Measurements from ENCODE around the gene PNMA6E. TPM values are rescaled to one million over a fixed set of nuclear protein-coding genes. Genes with fewer than 3 reads are reported as not detected.

The PNMA6E gene
- total RNA-seq, 1 donor from 2014 or later, result not detected

DNA sequence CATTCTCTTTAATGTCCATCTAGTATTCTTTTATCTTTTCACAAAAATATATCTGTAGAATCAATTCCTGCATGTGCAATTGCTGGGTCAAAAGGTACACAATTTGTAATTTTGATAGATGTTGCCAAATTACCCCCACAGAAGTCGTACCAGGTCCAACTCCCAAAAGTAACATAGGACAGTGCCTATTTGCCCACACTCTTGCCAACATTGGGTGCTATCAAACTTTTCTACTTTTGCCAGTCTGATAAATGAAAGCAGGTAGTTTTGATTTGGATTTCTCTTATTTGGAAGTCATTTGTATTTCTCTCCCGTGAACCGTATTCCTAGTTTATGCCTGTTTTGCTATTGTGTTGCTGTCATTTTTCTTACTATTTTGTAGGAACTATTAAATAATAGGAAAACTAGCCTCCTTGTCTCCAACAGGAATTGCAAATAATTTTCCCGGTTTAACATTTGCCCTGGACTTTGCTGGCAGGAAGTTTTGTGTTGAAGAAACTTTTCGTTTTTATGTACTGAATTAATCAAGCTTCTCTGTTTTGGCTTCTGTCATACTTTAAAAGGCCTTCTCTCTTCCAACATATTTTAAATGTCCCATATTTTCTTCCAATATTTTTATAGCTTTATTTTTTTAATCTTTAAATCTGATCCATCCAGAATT is 34.1 kb downstream of the PNMA6E start:
- no peak overlapping the region for H3K4me3 Mint-ChIP-seq
- peaks cover 13% of the 10 kb centered on the region for H3K4me1 Mint-ChIP-seq (ENCODE audit: low read depth)
- H3K27ac Mint-ChIP-seq, result no peak overlapping the region
- H3K36me3 Mint-ChIP-seq (ENCODE audit: low read depth), result no peaks in the 10 kb centered on the region
- H3K27me3 Mint-ChIP-seq (ENCODE audit: insufficient read depth), result peaks cover 2% of the 10 kb centered on the region
- intact Hi-C loops (cut with micrococcal nuclease), result no loop called here
- no peak for DNase-seq (ENCODE audit: low spot score)
- no peaks in the 10 kb centered on the region for H3K9me3 Mint-ChIP-seq

DNA sequence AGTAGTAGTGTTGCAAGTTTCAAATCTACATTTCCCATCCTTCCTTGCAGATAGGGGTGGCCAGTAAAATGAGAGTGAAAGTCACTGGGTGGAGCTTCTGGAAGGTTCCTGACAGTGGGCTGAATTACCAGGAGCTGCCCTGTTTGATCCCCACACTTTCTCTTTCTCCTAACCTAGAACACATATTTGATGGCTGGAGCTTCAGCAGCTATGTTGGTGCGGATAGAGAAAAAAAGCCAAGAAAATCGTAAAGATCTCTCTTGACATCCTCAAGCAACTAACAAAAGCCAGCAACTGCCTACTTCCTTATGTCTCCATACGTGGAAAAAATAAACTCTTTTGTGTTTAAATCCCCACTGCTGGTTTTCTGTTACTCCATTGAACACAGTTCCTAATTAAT is 35.0 kb downstream of the PNMA6E start:
- Mint-ChIP-seq H3K27ac (no peak overlapping the region), H3K36me3 (ENCODE audit: low read depth) (no peaks in the 10 kb centered on the region), H3K9me3 (no peaks in the 10 kb centered on the region), H3K27me3 (ENCODE audit: insufficient read depth) (peaks cover 2% of the 10 kb centered on the region), H3K4me1 (ENCODE audit: low read depth) (peaks cover 13% of the 10 kb centered on the region), H3K4me3 (no peak overlapping the region)
- DNase-seq (ENCODE audit: low spot score), result no peak
- intact Hi-C loops (cut with micrococcal nuclease), result no loop called here

DNA sequence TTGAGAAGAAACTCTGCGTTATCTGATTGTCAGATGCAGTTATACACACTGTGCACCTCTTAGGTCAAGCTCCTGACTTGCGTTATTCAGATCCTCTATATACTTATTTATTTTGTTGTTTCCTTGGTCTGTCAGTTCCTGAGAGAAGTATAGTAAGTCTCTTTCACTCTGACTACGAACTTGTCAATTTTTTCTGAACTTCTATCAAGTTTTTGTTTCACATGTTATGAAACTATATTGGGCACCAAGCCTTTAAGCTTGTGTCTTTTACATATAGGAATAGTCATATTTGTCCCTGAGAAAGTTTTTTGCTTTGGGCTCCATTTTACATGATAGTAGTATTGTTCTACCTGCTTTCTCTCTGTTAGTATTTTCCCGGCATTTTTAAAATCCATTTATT is 35.5 kb downstream of the PNMA6E start:
- DNase-seq (ENCODE audit: low spot score), result no peak
- H3K9me3 Mint-ChIP-seq, result no peaks in the 10 kb centered on the region
- peaks cover 11% of the 10 kb centered on the region for H3K4me1 Mint-ChIP-seq (ENCODE audit: low read depth)
- no peaks in the 10 kb centered on the region for H3K36me3 Mint-ChIP-seq (ENCODE audit: low read depth)
- peaks cover 2% of the 10 kb centered on the region for H3K27me3 Mint-ChIP-seq (ENCODE audit: insufficient read depth)
- intact Hi-C loops (cut with micrococcal nuclease), result no loop called here
- H3K27ac Mint-ChIP-seq, result no peak overlapping the region
- no peak overlapping the region for H3K4me3 Mint-ChIP-seq

DNA sequence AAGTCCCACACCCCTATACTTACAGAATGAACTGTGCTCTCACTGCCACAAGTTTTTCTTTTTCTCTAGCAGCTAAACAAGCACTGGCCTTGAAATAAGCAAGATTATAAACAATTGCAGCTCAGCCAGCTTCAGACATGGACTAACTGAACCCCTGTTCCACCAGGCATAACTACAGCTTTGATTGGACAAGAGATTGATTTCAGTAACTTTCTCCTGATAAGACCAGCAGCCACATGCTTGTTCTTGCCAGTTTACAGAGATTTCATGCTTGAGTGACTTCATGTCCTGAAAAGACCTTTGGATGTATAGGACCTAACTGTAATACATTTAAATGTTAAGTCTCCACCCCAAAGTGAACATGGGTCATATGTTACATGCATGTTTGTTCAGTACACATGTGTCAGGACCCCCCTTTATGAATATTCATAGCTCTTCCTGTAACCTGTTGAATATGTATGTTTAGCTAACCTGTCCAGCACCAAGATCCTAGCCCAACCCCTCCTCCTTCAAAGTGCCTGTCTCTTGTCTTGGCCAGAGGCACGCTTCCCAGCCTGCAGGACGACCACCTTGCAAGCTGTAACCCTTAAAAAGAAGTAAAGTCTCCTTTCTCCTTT is 39.3 kb downstream of the PNMA6E start:
- intact Hi-C loops (cut with micrococcal nuclease), result no loop called here
- Mint-ChIP-seq H3K9me3 (peaks cover 12% of the 10 kb centered on the region), H3K4me1 (ENCODE audit: low read depth) (peaks cover 8% of the 10 kb centered on the region), H3K4me3 (no peak overlapping the region), H3K27ac (no peak overlapping the region), H3K36me3 (ENCODE audit: low read depth) (peaks cover 8% of the 10 kb centered on the region), H3K27me3 (ENCODE audit: insufficient read depth) (peaks cover 2% of the 10 kb centered on the region)
- DNase-seq (ENCODE audit: low spot score), result no peak

DNA sequence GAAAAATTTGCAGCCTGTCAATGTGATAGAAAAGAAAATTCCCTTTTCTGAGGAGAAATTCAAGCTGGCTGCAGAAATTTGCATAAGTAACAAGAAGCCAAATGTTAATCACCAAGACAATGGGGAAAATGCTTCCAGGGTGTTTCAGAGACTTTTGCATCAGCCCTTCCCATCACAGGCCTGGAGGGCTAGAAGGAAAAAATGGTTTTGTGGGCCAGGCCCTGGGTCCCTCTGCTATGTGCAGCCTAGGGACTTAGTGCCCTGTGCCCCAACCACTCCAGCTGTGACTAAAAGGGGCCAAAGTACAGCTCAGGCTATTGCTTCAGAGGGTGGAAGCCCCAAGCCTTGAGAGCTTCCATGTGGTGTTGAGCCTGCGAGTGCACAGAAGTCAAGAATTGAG is 43.3 kb downstream of the PNMA6E start:
- H3K36me3 Mint-ChIP-seq (ENCODE audit: low read depth), result peaks cover 11% of the 10 kb centered on the region
- H3K9me3 Mint-ChIP-seq, result peaks cover 12% of the 10 kb centered on the region
- peaks cover 2% of the 10 kb centered on the region for H3K27me3 Mint-ChIP-seq (ENCODE audit: insufficient read depth)
- no peak overlapping the region for H3K4me3 Mint-ChIP-seq
- intact Hi-C loops (cut with micrococcal nuclease), result no loop called here
- no peaks in the 10 kb centered on the region for H3K4me1 Mint-ChIP-seq (ENCODE audit: low read depth)
- DNase-seq (ENCODE audit: low spot score), result no peak
- no peak overlapping the region for H3K27ac Mint-ChIP-seq

DNA sequence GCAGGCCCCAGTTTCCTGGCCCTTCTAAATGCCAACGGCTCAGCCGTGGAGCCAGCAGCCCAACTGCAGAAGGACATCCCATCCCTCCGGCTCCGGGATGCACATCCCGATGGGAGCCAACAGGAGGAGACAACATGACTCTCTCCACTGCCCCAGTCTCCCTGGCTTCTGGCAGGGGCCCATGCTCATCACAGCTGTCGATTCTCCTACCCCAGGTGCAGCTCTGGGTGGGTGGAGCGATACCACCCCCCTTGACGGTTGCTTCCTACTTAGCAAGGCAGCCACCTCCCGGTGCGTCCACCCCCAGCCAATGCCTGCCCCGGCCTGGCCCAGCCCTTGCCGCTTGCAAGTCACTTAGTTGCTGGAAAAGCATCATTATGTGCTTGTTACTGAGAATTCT is 47.7 kb downstream of the PNMA6E start:
- Mint-ChIP-seq H3K36me3 (ENCODE audit: low read depth) (peaks cover 19% of the 10 kb centered on the region), H3K9me3 (peaks cover 6% of the 10 kb centered on the region), H3K27ac (no peak overlapping the region), H3K4me3 (no peak overlapping the region), H3K27me3 (ENCODE audit: insufficient read depth) (no peaks in the 10 kb centered on the region), H3K4me1 (ENCODE audit: low read depth) (no peaks in the 10 kb centered on the region)
- intact Hi-C loops (cut with micrococcal nuclease), result no loop called here
- DNase-seq (ENCODE audit: low spot score), result no peak

DNA sequence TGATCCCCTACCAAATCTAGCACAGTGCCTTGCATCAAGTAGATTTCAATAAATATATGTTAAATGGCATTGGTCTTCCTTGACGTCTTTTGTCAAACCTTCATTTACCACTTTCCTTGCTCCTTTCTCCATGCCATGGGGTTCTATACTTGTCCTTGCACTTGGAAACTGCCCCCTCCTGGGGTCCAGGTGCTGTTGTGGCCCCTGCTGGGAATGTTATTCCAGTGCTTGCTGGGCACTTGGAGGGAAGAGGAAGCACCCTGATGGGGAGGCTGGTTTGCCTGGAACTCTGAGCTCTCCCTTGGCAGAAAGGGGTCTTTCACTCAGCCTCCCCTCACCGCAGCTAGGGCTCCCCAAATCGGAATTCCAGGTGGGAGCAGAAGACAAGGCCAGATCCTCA is 48.3 kb downstream of the PNMA6E start:
- no peak overlapping the region for H3K27ac Mint-ChIP-seq
- H3K4me1 Mint-ChIP-seq (ENCODE audit: low read depth), result no peaks in the 10 kb centered on the region
- H3K9me3 Mint-ChIP-seq, result peaks cover 6% of the 10 kb centered on the region
- H3K4me3 Mint-ChIP-seq, result no peak overlapping the region
- intact Hi-C loops (cut with micrococcal nuclease), result no loop called here
- peaks cover 19% of the 10 kb centered on the region for H3K36me3 Mint-ChIP-seq (ENCODE audit: low read depth)
- DNase-seq (ENCODE audit: low spot score), result no peak
- H3K27me3 Mint-ChIP-seq (ENCODE audit: insufficient read depth), result no peaks in the 10 kb centered on the region

DNA sequence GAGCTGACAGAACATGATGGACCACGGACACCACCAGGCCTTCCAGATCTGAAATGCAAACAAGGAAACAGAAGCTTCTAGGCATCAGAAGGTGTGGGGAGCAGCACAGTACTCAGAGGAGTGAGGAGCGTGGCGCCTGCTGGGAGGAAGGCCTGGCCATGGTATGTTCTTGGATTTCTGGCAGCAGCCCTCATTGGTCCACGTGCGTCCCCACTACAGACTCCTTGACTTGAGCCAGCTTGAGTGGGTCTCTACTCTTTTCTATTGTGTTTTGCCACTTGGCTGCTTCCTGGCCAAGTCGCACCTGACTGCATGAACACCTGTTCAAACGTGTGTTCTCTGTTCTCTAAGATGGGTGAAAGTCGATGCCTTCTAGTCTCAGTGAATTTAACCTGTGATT is 49.2 kb downstream of the PNMA6E start:
- no peak overlapping the region for H3K4me3 Mint-ChIP-seq
- H3K27ac Mint-ChIP-seq, result no peak overlapping the region
- DNase-seq (ENCODE audit: low spot score), result no peak
- peaks cover 15% of the 10 kb centered on the region for H3K36me3 Mint-ChIP-seq (ENCODE audit: low read depth)
- intact Hi-C loops (cut with micrococcal nuclease), result no loop called here
- H3K27me3 Mint-ChIP-seq (ENCODE audit: insufficient read depth), result no peaks in the 10 kb centered on the region
- no peaks in the 10 kb centered on the region for H3K9me3 Mint-ChIP-seq
- H3K4me1 Mint-ChIP-seq (ENCODE audit: low read depth), result no peaks in the 10 kb centered on the region

DNA sequence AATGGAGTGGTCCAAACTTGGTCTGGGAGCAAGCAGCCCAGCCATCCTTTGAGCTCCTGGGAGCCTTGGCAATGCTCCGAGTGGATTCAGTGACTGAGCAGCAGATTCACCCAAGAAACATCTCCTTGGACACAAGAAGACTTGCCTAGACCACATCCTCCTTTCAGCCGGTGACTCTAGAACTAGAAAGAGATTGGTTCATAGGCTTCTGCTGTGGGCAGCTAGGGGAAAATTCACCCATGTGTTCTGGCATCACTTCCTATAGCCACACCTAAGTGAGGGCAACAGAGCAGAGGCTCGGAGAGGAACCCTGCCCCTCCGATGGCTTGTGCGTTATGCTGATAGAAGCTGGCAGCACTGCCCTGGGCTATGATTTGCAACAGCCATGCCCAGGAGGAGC is 51.2 kb downstream of the PNMA6E start:
- no peaks in the 10 kb centered on the region for H3K4me1 Mint-ChIP-seq (ENCODE audit: low read depth)
- H3K27me3 Mint-ChIP-seq (ENCODE audit: insufficient read depth), result no peaks in the 10 kb centered on the region
- no peak overlapping the region for H3K4me3 Mint-ChIP-seq

DNA sequence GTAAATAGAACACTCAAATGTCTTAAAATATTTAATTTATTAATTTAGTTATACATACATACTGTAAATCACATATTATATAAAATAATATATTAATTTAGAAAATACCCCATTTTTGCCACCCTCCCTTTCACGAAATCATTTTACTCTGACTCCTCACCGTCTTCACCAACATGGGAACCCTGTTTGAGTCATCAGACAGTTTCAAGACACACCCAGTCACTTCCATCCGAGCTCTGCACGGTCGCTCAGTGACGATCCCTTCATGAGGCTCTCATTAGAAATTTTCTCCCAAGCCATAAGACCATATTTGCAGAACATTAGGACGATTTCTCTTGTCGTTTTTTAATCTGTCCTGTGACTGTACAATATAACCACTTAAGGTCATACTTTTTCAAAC is 52.7 kb downstream of the PNMA6E start:
- no peak overlapping the region for H3K4me3 Mint-ChIP-seq
- no peak for DNase-seq (ENCODE audit: low spot score)
- no peaks in the 10 kb centered on the region for H3K9me3 Mint-ChIP-seq
- H3K27ac Mint-ChIP-seq, result no peak overlapping the region
- H3K36me3 Mint-ChIP-seq (ENCODE audit: low read depth), result peaks cover 30% of the 10 kb centered on the region
- H3K27me3 Mint-ChIP-seq (ENCODE audit: insufficient read depth), result no peaks in the 10 kb centered on the region
- peaks cover 8% of the 10 kb centered on the region for H3K4me1 Mint-ChIP-seq (ENCODE audit: low read depth)
- intact Hi-C loops (cut with micrococcal nuclease), result no loop called here

More for the DNA sequence above, 51.2 kb downstream of the PNMA6E start:
- H3K36me3 Mint-ChIP-seq (ENCODE audit: low read depth), result peaks cover 22% of the 10 kb centered on the region
- H3K27ac Mint-ChIP-seq, result no peak overlapping the region
- H3K9me3 Mint-ChIP-seq, result no peaks in the 10 kb centered on the region
- no peak for DNase-seq (ENCODE audit: low spot score)
- intact Hi-C loops (cut with micrococcal nuclease), result no loop called here

DNA sequence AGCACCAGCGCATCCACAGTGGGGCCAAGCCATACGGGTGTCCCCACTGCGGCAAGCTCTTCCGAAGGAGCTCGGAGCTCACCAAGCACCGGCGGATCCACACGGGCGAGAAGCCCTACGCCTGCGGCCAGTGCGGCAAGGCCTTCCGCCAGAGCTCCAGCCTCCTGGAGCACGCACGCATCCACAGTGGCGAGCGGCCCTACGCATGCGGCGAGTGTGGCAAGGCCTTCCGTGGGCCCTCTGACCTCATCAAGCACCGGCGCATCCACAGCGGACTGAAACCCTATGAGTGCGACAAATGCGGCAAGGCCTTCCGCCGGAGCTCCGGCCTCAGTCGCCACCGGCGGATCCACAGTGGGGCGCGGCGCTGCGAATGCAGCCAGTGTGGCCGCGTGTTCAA is 53.6 kb downstream of the PNMA6E start:
- Mint-ChIP-seq H3K36me3 (ENCODE audit: low read depth) (peaks cover 32% of the 10 kb centered on the region), H3K27me3 (ENCODE audit: insufficient read depth) (no peaks in the 10 kb centered on the region), H3K4me3 (no peak overlapping the region), H3K4me1 (ENCODE audit: low read depth) (peaks cover 17% of the 10 kb centered on the region), H3K27ac (no peak overlapping the region), H3K9me3 (no peaks in the 10 kb centered on the region)
- no peak for DNase-seq (ENCODE audit: low spot score)
- intact Hi-C loops (cut with micrococcal nuclease), result no loop called here

Data from activated T-helper 1 cell treated with anti-CD3 and anti-CD28 coated beads, Interleukin-12 subunit alpha, Interleukin-12 subunit beta, Interleukin-2, Interleukin-4 antibody, amounts not matched to agents 30 ng/mL and 10 ng/mL and 1 ng/mL, durations not matched to agents 14 hours and 24 hours and 36 hours (primary cell).